Sigmoid colon (tissue), 4 donors: ENCODE results near the gene DUOX2.

Experiments used
- EP300 ChIP-seq, 4 donors: sonication (generic); formaldehyde crosslinking; IDR thresholded peaks; one replicate each; pipeline ENCODE4 v1.6.1; 2017; ENCODE audit warnings: antibody characterized with exemption in 4 of 4
- POLR2AphosphoS5 ChIP-seq, 4 donors: sonication (generic); formaldehyde crosslinking; IDR thresholded peaks; one replicate each; pipeline ENCODE4 v1.6.1; 2017; ENCODE audit warnings: antibody characterized with exemption in 4 of 4

GRCh38 chr15:45116006-45116481, 2.1 kb upstream of the DUOX2 start:
- no peak for TF ChIP-seq POLR2AphosphoS5 (IDR thresholded peaks at IDR 0.05)
- TF ChIP-seq EP300 (IDR thresholded peaks at IDR 0.05): no peak
